K562 (cell line): ENCODE measurements around the gene THADA. TPM values are rescaled to one million over a fixed set of nuclear protein-coding genes. Genes with fewer than 3 reads are reported as not detected.

ENCODE experiments used
- CAMTA2 ChIP-seq: fragments of 250-450 bp; sonication (Bioruptor Pico); conservative IDR thresholded peaks from 2 replicates; pipeline ENCODE4 v1.5.1; 2022
- ETV6 ChIP-seq, 3 experiments: fragments of 150-350 bp in 1 of 3; sonication (generic) in 1 of 3; formaldehyde crosslinking in 1 of 3; IDR thresholded peaks; 2 replicates each; pipeline versions ENCODE4 v1.6.1 to v1.8.0; 2014 to 2022; ENCODE audit warnings: borderline replicate concordance in 2 of 3, low read depth in 2 of 3, antibody characterized with exemption in 1 of 3, low read length in 1 of 3, mild to moderate bottlenecking in 1 of 3, missing genetic modification reagents in 1 of 3
- FOSL1 ChIP-seq: fragments of 200-800 bp; sonication (Bioruptor generic); conservative IDR thresholded peaks from 2 replicates; pipeline ENCODE4 v1.6.1; 2016; ENCODE audit warnings: missing genetic modification characterization, missing compliant biosample characterization
- GABPB2 ChIP-seq: fragments of 250-450 bp; sonication (Bioruptor Pico); conservative IDR thresholded peaks from 2 replicates; pipeline ENCODE4 v1.5.1; 2021; ENCODE audit warnings: mild to moderate bottlenecking
- NR2C2 ChIP-seq, 2 experiments: fragments of 200-800 bp in 1 of 2; sonication (Bioruptor generic) in 1 of 2; sonication (generic) in 1 of 2; formaldehyde crosslinking in 1 of 2; IDR thresholded peaks; 2 replicates each; pipeline versions ENCODE4 v1.6.1 to v1.8.0; 2016 to 2022; ENCODE audit warnings: mild to moderate bottlenecking in 1 of 2, missing compliant biosample characterization in 1 of 2, missing genetic modification characterization in 1 of 2, missing genetic modification reagents in 1 of 2
- NR4A1 ChIP-seq, 2 experiments: fragments of 250-450 bp in 1 of 2; fragments of 450-650 bp in 1 of 2; sonication (Bioruptor Pico) in 1 of 2; IDR thresholded peaks; 2 replicates each; pipeline versions ENCODE4 v1.4.0 to v1.6.1; 2016 to 2020; ENCODE audit warnings: mild to moderate bottlenecking in 2 of 2, missing compliant biosample characterization in 1 of 2, missing genetic modification characterization in 1 of 2, moderate library complexity in 1 of 2
- SRSF7 ChIP-seq: fragments of 200-400 bp; formaldehyde crosslinking; optimal IDR thresholded peaks from 2 replicates; pipeline ENCODE3; 2017; ENCODE audit warnings: mild to moderate bottlenecking, low read depth, low read length
- TEAD2 ChIP-seq: fragments of 450-650 bp; IDR thresholded peaks from 2 replicates; pipeline ENCODE4 v1.6.1; 2016; ENCODE audit warnings: missing genetic modification characterization, control low read depth, missing compliant biosample characterization
- USF1 ChIP-seq: sonication (generic); formaldehyde crosslinking; IDR thresholded peaks from 2 replicates; pipeline ENCODE4 v1.9.0; 2022; ENCODE audit warnings: mild to moderate bottlenecking, missing genetic modification reagents
- ZBTB1 ChIP-seq: sonication (generic); formaldehyde crosslinking; IDR thresholded peaks from 2 replicates; pipeline ENCODE4 v1.8.1; 2023; ENCODE audit warnings: missing genetic modification reagents, low read depth, mild to moderate bottlenecking, borderline replicate concordance
- ZFP91 ChIP-seq: sonication (generic); formaldehyde crosslinking; IDR thresholded peaks from 2 replicates; pipeline ENCODE4 v1.8.0; 2022; ENCODE audit warnings: mild to moderate bottlenecking, missing genetic modification reagents
- ZNF318 ChIP-seq, 2 experiments: fragments of 450-650 bp; IDR thresholded peaks; 2 replicates each; pipeline ENCODE4 v1.6.1; 2016; ENCODE audit warnings: mild to moderate bottlenecking in 2 of 2, borderline replicate concordance in 1 of 2, low read depth in 1 of 2, moderate library complexity in 1 of 2
- ZNF707 ChIP-seq: fragments of 250-450 bp; sonication (Bioruptor Pico); conservative IDR thresholded peaks from 2 replicates; pipeline ENCODE4 v1.8.0; 2022; ENCODE audit warnings: inconsistent platforms, mild to moderate bottlenecking, moderate library complexity
- polyA plus RNA-seq, 8 experiments: library from polyadenylated mRNA; depleted of rRNA in 4 of 8; stranded (reverse) in 5 of 8; unstranded in 3 of 8; fragments of >200 nt; fragmentation: Nextera tagmentation in 2 of 8; fragmentation: Illumina TruSeq in 1 of 8; extraction: Ambion mirVana in 2 of 8; extraction: Trizol in 1 of 8; gene quantifications; 2 replicates each; pipeline versions ENCODE4 v1.2.1 to v1.2.3, GENCODE V29; 2011 to 2014; ENCODE audit warnings: inconsistent platforms in 1 of 8, missing spikeins in 1 of 8
- total RNA-seq, 7 experiments: library from RNA; depleted of rRNA in 6 of 7; stranded (reverse); fragments of >200 nt in 6 of 7; fragmentation: Illumina TruSeq in 2 of 7; extraction: Trizol in 2 of 7; gene quantifications; 2 replicates each; pipeline versions ENCODE4 v1.2.1 to v1.2.3, GENCODE V29; 2011 to 2021; ENCODE audit warnings: low replicate concordance in 1 of 7

Gene THADA
- total and polyA plus RNA-seq, 9 of the 15 experiments (the other 6 are each of a cell fraction or from before 2014, with no cell fraction given): 17.8 to 34.7 (median 31.9) TPM

- peak in 1 of 2 experiments; percentile 82; a peak in 2 of 4 replicates for TF ChIP-seq ZNF318 (IDR thresholded peaks at IDR 0.05; ENCODE audit: borderline replicate concordance in 1 of 2, low read depth in 1 of 2)
- 0 out of 2 replicates have a peak, but pooled peaks have one; percentile 48 for TF ChIP-seq ZFP91 (CRISPR knock-in tag)
- no peak for TF ChIP-seq USF1 (CRISPR knock-in tag)
- no peak for TF ChIP-seq TEAD2 (tag)
- TF ChIP-seq ETV6 (IDR thresholded peaks at IDR 0.05; ENCODE audit: borderline replicate concordance in 1 of 2, low read depth in 2 of 2, low read length in 1 of 2): 0 out of 4 replicates have a peak, but pooled peaks of 1 of the 2 experiments have one; percentile 25
- TF ChIP-seq ETV6 (CRISPR knock-in tag; IDR thresholded peaks at IDR 0.05; ENCODE audit: borderline replicate concordance): no peak
- TF ChIP-seq CAMTA2: no peak
- 0 out of 2 replicates have a peak, but pooled peaks have one; percentile 32 for TF ChIP-seq ZBTB1 (CRISPR knock-in tag)
- no peak for TF ChIP-seq GABPB2 (CRISPR knock-in tag)
- no peak for TF ChIP-seq SRSF7
- TF ChIP-seq NR2C2 (CRISPR knock-in tag; IDR thresholded peaks at IDR 0.05): peak; percentile 83; the same call in 1 of the 2 replicates
- TF ChIP-seq NR2C2 (tag; IDR thresholded peaks at IDR 0.05): no peak
- TF ChIP-seq ZNF707 (CRISPR knock-in tag): no peak
- peak; percentile 35; the same call in 1 of the 2 replicates for TF ChIP-seq FOSL1 (tag)
- no peak for TF ChIP-seq NR4A1 (CRISPR knock-in tag; IDR thresholded peaks at IDR 0.05)
- TF ChIP-seq NR4A1 (tag; IDR thresholded peaks at IDR 0.05): no peak
Observed at GRCh38 chr2:43210467-43211303, 385.2 kb downstream of the THADA start (continued).
